GM19397 (cell line): ENCODE data around the gene SPSB3.
A peak's percentile ranks its signal among the peaks of the same experiment; 100 is the strongest.

Source experiments
- ATAC-seq: cut with Tn5 transposase; IDR thresholded peaks from one replicate; pipeline ENCODE4 v1.9.1; 2021; ENCODE audit warnings: mild to moderate bottlenecking, moderate library complexity; ENCODE audit not compliant: unreplicated experiment

The SPSB3 gene

GRCh38 chr16:1790261-1790610, 7.9 kb upstream of the SPSB3 start:
- ATAC-seq = no peak

GRCh38 chr16:1789643-1790045, 7.3 kb upstream of the SPSB3 start:
- ATAC-seq = no peak

GRCh38 chr16:1788708-1789100, 6.3 kb upstream of the SPSB3 start:
- ATAC-seq = no peak

- ATAC-seq = no peak
These were observed 5.8 kb upstream of the SPSB3 start for GRCh38 chr16:1788095-1788707.

GRCh38 chr16:1787322-1788094, 5.1 kb upstream of the SPSB3 start:
- no peak for ATAC-seq

GRCh38 chr16:1787056-1787321, 4.6 kb upstream of the SPSB3 start:
- ATAC-seq = no peak

- ATAC-seq = no peak
These were observed 4.1 kb upstream of the SPSB3 start for GRCh38 chr16:1786242-1787055.

GRCh38 chr16:1785846-1786170, 3.4 kb upstream of the SPSB3 start:
- ATAC-seq = no peak

GRCh38 chr16:1784977-1785845, 2.8 kb upstream of the SPSB3 start:
- no peak for ATAC-seq

GRCh38 chr16:1781758-1782407, 488 bp downstream of the SPSB3 start:
- ATAC-seq = peak; percentile 7

- ATAC-seq = no peak
These were observed 1.1 kb downstream of the SPSB3 start for GRCh38 chr16:1781254-1781653.

GRCh38 chr16:1780677-1781072, 1.7 kb downstream of the SPSB3 start:
- no peak for ATAC-seq

GRCh38 chr16:1779741-1780676, 2.4 kb downstream of the SPSB3 start:
- no peak for ATAC-seq

- no peak for ATAC-seq
These were observed 3.1 kb downstream of the SPSB3 start for GRCh38 chr16:1779234-1779701.

- ATAC-seq = no peak
These were observed 3.9 kb downstream of the SPSB3 start for GRCh38 chr16:1778200-1779179.

GRCh38 chr16:1777375-1778199, 4.8 kb downstream of the SPSB3 start:
- ATAC-seq = no peak

GRCh38 chr16:1776991-1777374, 5.4 kb downstream of the SPSB3 start:
- no peak for ATAC-seq

- no peak for ATAC-seq
These were observed 5.8 kb downstream of the SPSB3 start for GRCh38 chr16:1776672-1776955.
